ENCODE measurements around the gene SNX27. TPM values are rescaled to one million over a fixed set of nuclear protein-coding genes. Genes with fewer than 3 reads are reported as not detected.
"Not testable (repeated sequence)": the region's sequence is repeated elsewhere in the genome, so short reads cannot be mapped to it uniquely, and the experiment has no call there.

Gene SNX27
- total RNA-seq, 1 donor, result 26.7 TPM

DNA sequence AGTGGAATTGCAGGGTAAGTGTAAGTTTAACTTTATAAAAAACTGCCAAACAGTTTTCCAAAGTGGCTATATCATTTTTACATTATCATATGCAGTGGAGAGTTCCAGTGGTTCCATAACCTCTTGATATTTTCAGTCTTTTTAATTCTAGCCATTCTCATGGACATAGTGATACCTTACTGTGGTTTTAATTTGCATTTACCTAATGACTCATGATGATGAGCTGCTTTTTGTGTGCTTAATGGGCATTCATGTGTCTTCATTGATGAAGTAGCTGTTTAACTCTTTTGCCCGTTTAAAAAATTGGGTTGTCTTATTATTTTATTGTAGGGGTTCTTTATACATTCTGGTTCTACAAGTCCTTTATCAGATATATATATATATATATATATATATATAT is 29.4 kb downstream of the SNX27 start:
- Histone ChIP-seq H3K4me1 (ENCODE audit: insufficient read depth, low read length) (no peaks in the 10 kb centered on the region), H3K27me3 (ENCODE audit: insufficient read depth, low read length) (no peaks in the 10 kb centered on the region), H3K4me3 (ENCODE audit: low read length) (no peak overlapping the region), H3K9me3 (ENCODE audit: low read depth, low read length) (no peaks in the 10 kb centered on the region)

DNA sequence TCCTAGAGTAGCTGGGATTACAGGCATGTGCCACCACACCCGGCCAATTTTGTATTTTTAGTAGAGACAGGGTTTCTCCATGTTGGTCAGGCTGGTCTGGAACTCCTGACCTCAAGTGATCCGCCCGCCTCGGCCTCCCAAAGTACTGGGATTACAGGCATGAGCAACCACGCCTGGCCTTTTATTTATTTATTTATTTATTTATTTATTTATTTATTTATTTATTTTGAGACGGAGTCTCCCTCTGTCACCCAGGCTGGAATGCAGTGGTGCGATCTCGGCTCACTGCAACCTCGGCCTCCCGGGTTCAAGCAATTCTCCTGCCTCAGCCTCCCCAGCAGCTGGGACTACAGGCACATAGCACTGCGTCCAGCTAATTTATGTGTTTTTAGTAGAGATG is 31.2 kb downstream of the SNX27 start:
- H3K4me3 ChIP-seq (ENCODE audit: low read length); H3K27me3 ChIP-seq (ENCODE audit: insufficient read depth, low read length); H3K9me3 ChIP-seq (ENCODE audit: low read depth, low read length); H3K4me1 ChIP-seq (ENCODE audit: insufficient read depth, low read length): not testable (repeated sequence)

GRCh38 chr1:151644001-151644400 is 32.2 kb downstream of the SNX27 start:
- H3K27me3 ChIP-seq (ENCODE audit: insufficient read depth, low read length), result no peaks in the 10 kb centered on the region
- H3K9me3 ChIP-seq (ENCODE audit: low read depth, low read length), result no peaks in the 10 kb centered on the region
- no peaks in the 10 kb centered on the region for H3K4me1 ChIP-seq (ENCODE audit: insufficient read depth, low read length)
- H3K4me3 ChIP-seq (ENCODE audit: low read length), result no peak overlapping the region

- Histone ChIP-seq H3K9me3 (ENCODE audit: low read depth, low read length) (no peaks in the 10 kb centered on the region), H3K4me1 (ENCODE audit: insufficient read depth, low read length) (peaks cover 39% of the 10 kb centered on the region), H3K27me3 (ENCODE audit: insufficient read depth, low read length) (no peaks in the 10 kb centered on the region), H3K4me3 (ENCODE audit: low read length) (no peak overlapping the region)
Measured at GRCh38 chr1:151653397-151653796, 41.5 kb downstream of the SNX27 start.

DNA sequence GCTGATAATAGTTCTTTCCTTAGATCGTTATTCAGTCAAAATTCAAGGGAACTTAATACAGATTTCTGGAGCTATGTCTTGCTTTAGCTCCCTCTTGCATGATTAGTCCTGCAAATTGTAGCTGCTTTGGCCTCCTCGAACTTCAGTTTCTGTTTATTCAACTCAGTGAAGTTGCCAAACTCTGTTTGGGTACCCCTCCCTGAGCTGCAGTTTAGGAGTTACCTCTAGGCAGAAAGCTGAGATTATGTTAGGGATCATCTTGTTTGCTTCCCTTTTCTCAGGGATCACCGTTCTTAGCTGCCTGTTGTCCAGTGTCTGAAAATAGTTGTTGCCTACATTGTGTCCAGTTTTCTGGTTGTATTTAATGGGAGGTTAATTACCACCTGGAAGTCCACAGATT is 43.5 kb downstream of the SNX27 start:
- H3K4me3 ChIP-seq (ENCODE audit: low read length), result no peak overlapping the region
- peaks cover 39% of the 10 kb centered on the region for H3K4me1 ChIP-seq (ENCODE audit: insufficient read depth, low read length)
- no peaks in the 10 kb centered on the region for H3K27me3 ChIP-seq (ENCODE audit: insufficient read depth, low read length)
- H3K9me3 ChIP-seq (ENCODE audit: low read depth, low read length), result no peaks in the 10 kb centered on the region

- Histone ChIP-seq H3K4me3 (ENCODE audit: low read length) (no peak overlapping the region), H3K4me1 (ENCODE audit: insufficient read depth, low read length) (peaks cover 31% of the 10 kb centered on the region), H3K27me3 (ENCODE audit: insufficient read depth, low read length) (no peaks in the 10 kb centered on the region), H3K9me3 (ENCODE audit: low read depth, low read length) (no peaks in the 10 kb centered on the region)
Measured at GRCh38 chr1:151661751-151662150, 49.9 kb downstream of the SNX27 start.

- Histone ChIP-seq H3K27me3 (ENCODE audit: insufficient read depth, low read length) (no peaks in the 10 kb centered on the region), H3K4me1 (ENCODE audit: insufficient read depth, low read length) (peaks cover 16% of the 10 kb centered on the region), H3K9me3 (ENCODE audit: low read depth, low read length) (no peaks in the 10 kb centered on the region), H3K4me3 (ENCODE audit: low read length) (no peak overlapping the region)
Measured at GRCh38 chr1:151668090-151668489, 56.2 kb downstream of the SNX27 start.

DNA sequence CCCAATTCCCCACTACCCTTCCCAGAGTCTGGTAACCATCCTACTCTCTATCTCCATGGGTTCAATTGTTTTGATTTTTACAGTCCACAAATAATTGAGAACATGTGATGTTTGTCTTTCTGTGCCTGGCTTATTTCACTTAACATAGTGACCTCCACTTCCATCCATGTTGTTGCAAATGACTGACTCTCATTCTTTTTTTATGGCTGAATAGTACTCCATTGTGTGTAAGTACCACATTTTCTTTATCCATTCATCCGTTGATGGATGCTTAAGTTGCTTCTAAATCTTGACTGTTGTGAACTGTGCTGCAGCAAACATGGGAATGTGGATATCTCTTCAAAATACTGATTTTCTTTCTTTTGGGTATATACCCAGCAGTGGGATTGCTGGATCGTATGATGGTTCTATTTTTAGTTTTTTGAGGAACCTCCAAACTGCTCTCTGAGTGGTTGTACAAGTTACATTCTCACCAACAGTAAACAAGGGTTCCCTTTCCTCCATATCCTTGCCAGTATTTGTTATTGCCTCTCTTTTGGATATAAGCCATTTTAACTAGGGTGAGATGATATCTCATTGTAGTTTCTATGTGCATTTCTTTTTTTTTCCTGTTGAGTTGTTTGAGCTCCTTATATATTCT is 58.3 kb downstream of the SNX27 start:
- H3K4me1 ChIP-seq (ENCODE audit: insufficient read depth, low read length); H3K4me3 ChIP-seq (ENCODE audit: low read length); H3K9me3 ChIP-seq (ENCODE audit: low read depth, low read length); H3K27me3 ChIP-seq (ENCODE audit: insufficient read depth, low read length): not testable (repeated sequence)

- no peaks in the 10 kb centered on the region for H3K27me3 ChIP-seq (ENCODE audit: insufficient read depth, low read length)
- no peaks in the 10 kb centered on the region for H3K4me1 ChIP-seq (ENCODE audit: insufficient read depth, low read length)
Measured at GRCh38 chr1:151673407-151673806, 61.6 kb downstream of the SNX27 start.

DNA sequence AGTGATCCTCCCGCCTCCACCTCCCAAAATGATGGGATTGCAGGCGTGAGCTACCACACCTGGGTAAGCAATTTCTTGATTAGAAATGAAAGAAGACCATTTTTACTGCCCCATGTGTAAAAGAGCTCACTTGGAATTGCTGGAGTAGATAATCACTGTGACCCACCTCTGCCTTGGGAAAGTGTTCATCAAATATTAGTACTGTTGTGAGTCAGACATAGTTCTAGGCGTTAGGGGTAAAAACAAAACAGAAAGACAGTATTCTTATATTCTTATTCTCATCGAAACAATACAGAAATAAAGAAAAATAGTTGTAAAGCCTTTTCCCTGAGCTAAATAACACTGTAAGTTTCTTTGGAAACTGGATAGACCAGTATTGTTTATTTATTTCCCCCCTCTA is 68.5 kb downstream of the SNX27 start:
- Histone ChIP-seq H3K9me3 (ENCODE audit: low read depth, low read length) (no peaks in the 10 kb centered on the region), H3K27me3 (ENCODE audit: insufficient read depth, low read length) (no peaks in the 10 kb centered on the region), H3K4me1 (ENCODE audit: insufficient read depth, low read length) (peaks cover 10% of the 10 kb centered on the region), H3K4me3 (ENCODE audit: low read length) (no peak overlapping the region)

More at GRCh38 chr1:151673407-151673806, 61.6 kb downstream of the SNX27 start:
- Histone ChIP-seq H3K9me3 (ENCODE audit: low read depth, low read length) (no peaks in the 10 kb centered on the region), H3K4me3 (ENCODE audit: low read length) (no peak overlapping the region)

GRCh38 chr1:151680826-151681225 is 69.0 kb downstream of the SNX27 start:
- Histone ChIP-seq H3K4me1 (ENCODE audit: insufficient read depth, low read length) (peaks cover 10% of the 10 kb centered on the region), H3K9me3 (ENCODE audit: low read depth, low read length) (no peaks in the 10 kb centered on the region), H3K27me3 (ENCODE audit: insufficient read depth, low read length) (no peaks in the 10 kb centered on the region), H3K4me3 (ENCODE audit: low read length) (no peak overlapping the region)

- no peak overlapping the region for H3K4me3 ChIP-seq (ENCODE audit: low read length)
- peaks cover 10% of the 10 kb centered on the region for H3K4me1 ChIP-seq (ENCODE audit: insufficient read depth, low read length)
Measured at GRCh38 chr1:151681923-151682322, 70.1 kb downstream of the SNX27 start.

GRCh38 chr1:151682901-151683300 is 71.1 kb downstream of the SNX27 start:
- H3K4me3 ChIP-seq (ENCODE audit: low read length); H3K4me1 ChIP-seq (ENCODE audit: insufficient read depth, low read length); H3K9me3 ChIP-seq (ENCODE audit: low read depth, low read length); H3K27me3 ChIP-seq (ENCODE audit: insufficient read depth, low read length): not testable (repeated sequence)

More at GRCh38 chr1:151681923-151682322, 70.1 kb downstream of the SNX27 start:
- H3K9me3 ChIP-seq (ENCODE audit: low read depth, low read length), result no peaks in the 10 kb centered on the region
- H3K27me3 ChIP-seq (ENCODE audit: insufficient read depth, low read length), result no peaks in the 10 kb centered on the region

DNA sequence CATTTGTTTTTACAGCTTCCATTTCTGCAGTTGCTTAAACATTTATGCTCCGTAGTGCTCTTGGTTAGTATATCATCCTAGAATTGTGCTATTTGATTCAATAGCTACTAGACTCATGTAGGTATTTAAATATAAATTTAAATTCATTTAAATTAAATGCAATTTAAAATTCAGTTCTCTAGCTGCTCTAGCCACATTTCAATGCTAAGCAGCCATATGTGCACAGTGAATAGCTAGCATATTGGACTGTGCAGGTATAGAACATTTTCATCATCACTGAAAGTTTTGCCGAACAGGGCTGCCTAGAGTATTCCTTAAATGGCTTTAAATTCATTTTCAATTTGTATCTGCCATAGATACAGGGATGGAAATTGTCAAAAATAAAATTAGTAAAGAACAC is 72.3 kb downstream of the SNX27 start:
- no peak overlapping the region for H3K4me3 ChIP-seq (ENCODE audit: low read length)
- H3K27me3 ChIP-seq (ENCODE audit: insufficient read depth, low read length), result no peaks in the 10 kb centered on the region
- no peaks in the 10 kb centered on the region for H3K9me3 ChIP-seq (ENCODE audit: low read depth, low read length)
- peaks cover 10% of the 10 kb centered on the region for H3K4me1 ChIP-seq (ENCODE audit: insufficient read depth, low read length)

GRCh38 chr1:151686561-151686960 is 74.7 kb downstream of the SNX27 start:
- Histone ChIP-seq H3K4me1 (ENCODE audit: insufficient read depth, low read length) (peaks cover 15% of the 10 kb centered on the region), H3K4me3 (ENCODE audit: low read length) (no peak overlapping the region), H3K27me3 (ENCODE audit: insufficient read depth, low read length) (no peaks in the 10 kb centered on the region), H3K9me3 (ENCODE audit: low read depth, low read length) (no peaks in the 10 kb centered on the region)

GRCh38 chr1:151689494-151689893 is 77.6 kb downstream of the SNX27 start:
- H3K27me3 ChIP-seq (ENCODE audit: insufficient read depth, low read length), result no peaks in the 10 kb centered on the region
- peaks cover 25% of the 10 kb centered on the region for H3K4me1 ChIP-seq (ENCODE audit: insufficient read depth, low read length)
- no peaks in the 10 kb centered on the region for H3K9me3 ChIP-seq (ENCODE audit: low read depth, low read length)
- H3K4me3 ChIP-seq (ENCODE audit: low read length), result no peak overlapping the region

All from mononuclear cell (primary cell).